Fibroblast of pulmonary artery (primary cell): ENCODE measurements around the gene STPG2.

ENCODE experiments used
- DNase-seq: peaks from one replicate; pipeline ENCODE4 v3.0.0-alpha.2; 2010; ENCODE audit warnings: low read depth
- H3K4me3 ChIP-seq: replicated peaks from 2 replicates; pipeline ENCODE4 v1.5.1; 2011; ENCODE audit warnings: low read depth, mild to moderate bottlenecking, control low read depth, low read length, moderate library complexity
- CTCF ChIP-seq: IDR thresholded peaks from 2 replicates; pipeline ENCODE4 v1.5.1; 2011; ENCODE audit warnings: mild to moderate bottlenecking, control low read depth, low read length, inconsistent platforms; ENCODE audit errors: missing control alignments

Gene STPG2

GRCh38 chr4:97892592-97893266, 250.5 kb downstream of the STPG2 start:
- TF ChIP-seq CTCF, result no peak
- no peak for DNase-seq
- no peak overlapping the region for H3K4me3 ChIP-seq

GRCh38 chr4:97879942-97880341, 263.3 kb downstream of the STPG2 start:
- H3K4me3 ChIP-seq, result no peak overlapping the region
- no peak for DNase-seq
- no peak for TF ChIP-seq CTCF

- no peak for TF ChIP-seq CTCF
- H3K4me3 ChIP-seq, result no peak overlapping the region
- DNase-seq, result no peak
Measured at GRCh38 chr4:97868097-97868496, 275.2 kb downstream of the STPG2 start.

- peak; percentile 0 for DNase-seq
- TF ChIP-seq CTCF, result no peak
- no peak overlapping the region for H3K4me3 ChIP-seq
Measured at GRCh38 chr4:97867557-97868091, 275.7 kb downstream of the STPG2 start.

GRCh38 chr4:97866821-97867556, 276.3 kb downstream of the STPG2 start:
- no peak for TF ChIP-seq CTCF
- H3K4me3 ChIP-seq, result no peak overlapping the region
- no peak for DNase-seq

- no peak for DNase-seq
- no peak overlapping the region for H3K4me3 ChIP-seq
- TF ChIP-seq CTCF, result no peak
Measured at GRCh38 chr4:97851115-97851514, 292.2 kb downstream of the STPG2 start.
